Activated T-cell treated with anti-CD3 and anti-CD28 coated beads, Interleukin-2, amount 50 U/mL, for 4 hours (primary cell): ENCODE results near the gene ZNF765. TPM values are rescaled to one million over a fixed set of nuclear protein-coding genes. Genes with fewer than 3 reads are reported as not detected.
"Not testable (repeated sequence)": the region's sequence is repeated elsewhere in the genome, so short reads cannot be mapped to it uniquely, and the experiment has no call there.

Source experiments
- ATAC-seq, 2 donors: fragments of 200-7000 bp; cut with Tn5 transposase; one replicate each; pipeline ENCODE4 v1.10.0; 2021
- DNase-seq: peaks from one replicate; pipeline ENCODE4 v3.0.0-alpha.2; 2020
- H3K27me3 Mint-ChIP-seq: one replicate; pipeline ENCODE4 v1.8.0; 2021; ENCODE audit warnings: low read depth, mixed read lengths
- H3K36me3 Mint-ChIP-seq: one replicate; pipeline ENCODE4 v1.8.0; 2022; ENCODE audit warnings: mixed read lengths; ENCODE audit not compliant: insufficient read depth
- H3K4me1 Mint-ChIP-seq: one replicate; pipeline ENCODE4 v1.8.0; 2021; ENCODE audit warnings: low read depth, mixed read lengths
- H3K4me3 Mint-ChIP-seq: one replicate; pipeline ENCODE4 v1.8.0; 2021; ENCODE audit warnings: mild to moderate bottlenecking, moderate library complexity, mixed read lengths
- H3K9me3 Mint-ChIP-seq: one replicate; pipeline ENCODE4 v1.8.0; 2021; ENCODE audit warnings: mixed read lengths
- total RNA-seq, 3 donors: library from RNA; stranded (reverse); gene quantifications; one replicate each; pipeline ENCODE4 v1.2.1, GENCODE V29; 2021

The ZNF765 gene
- total RNA-seq, 3 donors from 2014 or later, result 6.9 to 7.9 (median 7.1) TPM

DNA sequence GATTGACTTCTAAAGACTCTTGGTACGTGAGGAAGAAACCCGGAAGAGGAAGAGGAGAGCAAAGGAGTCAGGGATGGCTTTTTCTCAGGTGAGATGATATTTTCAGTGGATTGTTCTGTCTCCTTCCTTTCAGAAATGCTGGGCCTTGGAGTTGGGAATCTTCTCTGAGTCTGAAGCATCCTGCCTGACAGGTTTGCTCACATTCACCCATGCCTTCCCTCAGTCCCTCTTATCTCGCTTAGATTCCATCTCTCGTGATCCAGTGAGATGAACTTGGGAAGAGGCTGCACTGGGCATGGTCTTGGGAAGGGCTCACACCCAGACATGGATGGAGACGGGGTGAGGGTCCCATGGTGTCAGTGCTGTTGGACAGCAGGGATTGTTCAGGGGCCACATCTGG is 52.2 kb downstream of the ZNF765 start:
- H3K27me3 Mint-ChIP-seq, H3K4me3 Mint-ChIP-seq, DNase-seq, H3K4me1 Mint-ChIP-seq, ATAC-seq: not testable (repeated sequence)
- peaks cover 80% of the 10 kb centered on the region for H3K36me3 Mint-ChIP-seq
- peaks cover 35% of the 10 kb centered on the region for H3K9me3 Mint-ChIP-seq

DNA sequence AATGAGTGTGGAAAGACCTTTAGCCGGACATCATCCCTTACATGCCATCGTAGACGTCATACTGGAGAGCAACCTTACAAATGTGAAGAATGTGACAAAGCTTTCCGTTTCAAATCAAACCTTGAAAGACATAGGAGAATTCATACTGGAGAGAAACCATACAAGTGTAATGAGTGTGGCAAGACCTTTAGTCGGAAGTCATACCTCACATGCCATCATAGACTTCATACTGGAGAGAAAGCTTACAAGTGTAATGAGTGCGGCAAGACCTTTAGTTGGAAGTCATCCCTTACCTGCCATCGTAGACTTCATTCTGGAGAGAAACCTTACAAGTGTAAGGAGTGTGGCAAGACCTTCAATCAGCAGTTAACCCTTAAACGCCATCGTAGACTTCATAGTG is 60.9 kb downstream of the ZNF765 start:
- no peaks in the 10 kb centered on the region for H3K4me1 Mint-ChIP-seq
- H3K9me3 Mint-ChIP-seq, result peaks cover 47% of the 10 kb centered on the region
- ATAC-seq (no peak), DNase-seq (no peak)
- H3K36me3 Mint-ChIP-seq, result peaks cover 61% of the 10 kb centered on the region
- no peaks in the 10 kb centered on the region for H3K27me3 Mint-ChIP-seq
- no peak overlapping the region for H3K4me3 Mint-ChIP-seq

DNA sequence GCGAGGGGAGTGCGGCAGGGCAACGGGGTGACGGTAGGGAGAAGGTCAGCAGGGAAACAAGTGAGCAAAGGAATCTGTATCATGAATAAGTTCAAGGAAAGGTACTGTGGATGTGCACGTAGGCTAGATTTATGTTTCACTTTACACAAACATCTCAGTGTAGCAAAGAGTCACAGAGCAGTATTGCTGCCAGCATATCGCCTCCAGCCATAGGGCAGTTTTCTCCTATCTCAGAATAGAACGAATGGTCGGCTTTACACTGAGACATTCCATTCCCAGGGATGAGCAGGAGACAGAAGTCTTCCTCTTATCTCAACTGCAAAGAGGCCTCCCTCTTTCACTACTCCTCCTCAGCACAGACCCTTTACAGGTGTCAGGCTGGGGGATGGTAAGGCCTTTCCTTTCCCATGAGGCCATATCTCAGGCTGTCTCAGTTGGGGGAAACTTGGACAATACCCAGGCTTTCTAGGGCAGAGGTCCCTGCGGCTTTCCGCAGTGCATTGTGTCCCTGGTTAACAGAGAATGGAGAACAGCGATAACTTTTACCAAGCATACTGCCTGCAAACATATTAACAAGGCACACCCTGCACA is 65.3 kb downstream of the ZNF765 start:
- peaks cover 58% of the 10 kb centered on the region for H3K9me3 Mint-ChIP-seq
- DNase-seq, H3K4me1 Mint-ChIP-seq, ATAC-seq, H3K4me3 Mint-ChIP-seq: not testable (repeated sequence)
- H3K27me3 Mint-ChIP-seq, result peaks cover 17% of the 10 kb centered on the region
- H3K36me3 Mint-ChIP-seq, result peaks cover 25% of the 10 kb centered on the region

DNA sequence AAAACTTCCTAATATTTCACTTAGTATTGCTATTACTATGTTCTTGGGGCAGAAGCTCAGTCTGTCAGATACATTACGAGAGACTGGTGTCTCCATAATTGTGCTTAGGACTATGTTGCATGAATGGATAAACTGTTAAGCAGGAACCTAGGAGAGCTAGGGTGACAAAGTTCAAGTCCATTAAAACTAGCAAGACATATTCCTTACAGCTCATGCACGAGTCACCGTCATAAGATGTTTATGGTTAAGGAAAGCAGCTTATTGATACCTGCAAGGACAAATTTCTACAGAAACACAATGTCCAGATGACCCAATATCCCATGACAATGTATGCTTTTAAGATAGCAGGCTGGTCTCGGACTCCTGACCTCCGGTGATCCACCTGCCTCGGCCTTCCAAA is 66.9 kb downstream of the ZNF765 start:
- ATAC-seq, result no peak
- no peak overlapping the region for H3K4me3 Mint-ChIP-seq
- H3K36me3 Mint-ChIP-seq, result peaks cover 9% of the 10 kb centered on the region
- H3K4me1 Mint-ChIP-seq, result peaks cover 2% of the 10 kb centered on the region
- peaks cover 17% of the 10 kb centered on the region for H3K27me3 Mint-ChIP-seq
- H3K9me3 Mint-ChIP-seq, result peaks cover 42% of the 10 kb centered on the region
- no peak for DNase-seq

DNA sequence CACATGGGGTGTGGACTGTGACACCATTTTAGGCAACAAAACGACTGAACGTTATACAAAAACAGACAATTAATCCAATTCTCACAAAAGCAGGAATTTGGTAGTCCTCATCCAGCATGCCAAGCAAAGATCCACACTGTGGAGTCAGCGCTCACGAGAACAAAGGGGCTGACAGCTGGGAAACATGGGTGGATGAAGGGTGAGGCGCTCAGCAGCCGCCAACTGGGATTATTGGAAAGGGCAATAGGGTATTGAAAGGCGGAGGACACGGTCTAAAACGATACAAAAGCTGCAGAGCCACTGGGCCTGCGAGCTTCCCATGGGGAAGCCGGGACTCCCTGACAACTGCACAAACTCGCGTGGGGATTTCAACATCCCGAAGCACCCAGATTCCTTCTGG is 67.9 kb downstream of the ZNF765 start:
- peaks cover 37% of the 10 kb centered on the region for H3K9me3 Mint-ChIP-seq
- H3K36me3 Mint-ChIP-seq, result peaks cover 6% of the 10 kb centered on the region
- no peak for DNase-seq
- H3K4me1 Mint-ChIP-seq, result peaks cover 5% of the 10 kb centered on the region
- H3K27me3 Mint-ChIP-seq, result peaks cover 17% of the 10 kb centered on the region
- no peak overlapping the region for H3K4me3 Mint-ChIP-seq
- no peak for ATAC-seq

DNA sequence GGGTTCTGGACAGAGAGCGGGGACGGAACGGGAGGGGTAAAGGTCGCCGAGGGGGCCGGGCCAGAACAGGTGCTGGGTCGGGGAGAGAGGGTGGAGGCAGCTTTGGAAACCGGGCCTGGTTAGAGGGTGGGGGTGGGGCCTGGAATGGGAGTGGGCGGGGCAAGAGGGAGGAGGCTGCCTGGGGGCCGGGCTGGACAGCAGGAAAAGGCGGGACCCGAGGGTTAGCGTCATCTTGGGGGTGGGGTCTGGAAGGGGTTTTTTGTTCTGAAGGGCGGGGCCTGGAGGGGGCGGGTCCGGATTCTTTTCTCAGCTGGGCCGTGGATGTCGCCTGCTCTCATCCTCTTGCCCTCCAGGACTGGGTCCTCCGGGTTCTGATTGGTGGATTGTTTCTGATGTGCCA is 68.3 kb downstream of the ZNF765 start:
- ATAC-seq (no peak), DNase-seq (no peak)
- H3K9me3 Mint-ChIP-seq, result peaks cover 34% of the 10 kb centered on the region
- H3K4me1 Mint-ChIP-seq, result peaks cover 7% of the 10 kb centered on the region
- no peak overlapping the region for H3K4me3 Mint-ChIP-seq
- peaks cover 6% of the 10 kb centered on the region for H3K36me3 Mint-ChIP-seq
- H3K27me3 Mint-ChIP-seq, result peaks cover 17% of the 10 kb centered on the region

DNA sequence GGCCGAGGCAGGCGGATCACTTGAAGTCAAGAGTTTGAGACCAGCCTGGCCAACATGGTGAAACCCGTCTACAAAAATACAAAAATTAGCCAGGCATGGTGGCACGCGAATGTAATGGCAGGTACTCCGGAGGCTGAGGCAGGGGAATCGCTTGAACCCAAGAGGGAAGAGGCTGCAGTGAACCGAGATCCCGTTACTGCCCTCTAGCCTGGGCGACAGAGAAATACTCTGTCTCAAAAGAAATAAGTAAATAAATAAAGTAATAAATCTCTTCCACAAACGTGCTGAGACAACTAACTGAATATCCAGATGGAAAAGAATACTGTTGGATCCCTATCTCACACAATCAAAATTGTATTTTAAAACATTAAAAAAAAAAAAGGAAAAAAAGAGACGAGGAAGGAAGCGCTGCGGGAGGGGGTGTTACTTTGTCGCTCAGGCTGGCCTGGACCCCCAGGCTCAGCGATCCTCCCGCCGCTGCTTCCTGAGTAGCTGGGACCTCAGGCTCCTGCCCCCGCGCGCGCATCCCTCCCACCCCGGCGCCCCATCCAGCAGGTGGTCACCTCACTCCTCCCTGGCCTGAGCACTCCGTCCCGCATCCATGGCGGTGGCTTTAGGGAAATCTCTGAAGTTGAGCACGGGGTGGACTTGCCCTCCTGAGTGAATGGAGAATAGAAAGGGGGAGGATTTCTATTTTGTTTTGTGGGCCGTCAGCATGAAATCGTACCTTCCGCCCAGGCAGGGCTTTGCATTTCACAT is 72.0 kb downstream of the ZNF765 start:
- peak; percentile 14 to 24 for ATAC-seq
- H3K36me3 Mint-ChIP-seq, result peaks cover 10% of the 10 kb centered on the region

DNA sequence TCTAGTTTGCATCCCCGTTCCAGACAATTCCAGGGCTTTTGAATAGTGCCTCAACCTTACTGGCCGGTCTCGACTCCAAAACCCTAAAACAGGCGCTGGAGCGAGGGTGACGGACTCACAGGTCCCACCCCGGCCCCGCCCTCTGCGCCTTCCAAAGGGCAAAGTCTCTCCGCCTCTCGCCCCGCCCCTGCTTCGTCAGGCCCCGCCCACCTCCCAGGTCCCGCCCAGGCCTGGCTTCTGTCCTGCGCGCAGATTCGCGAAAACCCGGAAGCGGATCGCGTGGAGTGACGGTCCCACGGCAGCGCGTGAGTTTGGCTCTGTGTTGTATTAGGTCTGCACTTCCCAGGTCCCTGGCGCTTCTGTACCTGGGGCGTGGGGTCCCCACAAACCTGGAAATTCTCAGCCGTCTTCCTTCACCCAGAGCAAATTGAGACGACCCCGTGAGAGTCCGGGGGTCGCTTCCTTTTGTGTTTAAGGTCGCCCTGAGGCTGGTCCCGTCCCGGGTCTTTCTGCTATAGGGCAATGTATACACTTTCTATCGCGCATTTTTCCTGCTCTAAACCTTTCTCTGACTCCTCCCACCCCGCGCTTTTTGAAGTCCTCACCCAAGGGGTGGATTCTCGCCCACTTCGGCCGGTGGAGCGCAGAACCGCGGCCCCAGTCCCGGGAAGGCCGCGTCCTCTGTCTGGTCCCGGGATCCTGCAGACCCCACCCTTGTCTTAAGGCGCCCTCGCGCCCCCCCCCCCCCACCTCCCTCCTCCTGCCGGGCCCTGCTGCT is 72.7 kb downstream of the ZNF765 start, which contains the start of gene ZNF813:
Gene ZNF813 (plus strand): TSS at position 249 of the 778 bp plus-strand sequence. CDS start 16,090 bp downstream, outside the sequence.
- peaks cover 25% of the 10 kb centered on the region for H3K4me1 Mint-ChIP-seq
- H3K27me3 Mint-ChIP-seq, result peaks cover 16% of the 10 kb centered on the region
- H3K36me3 Mint-ChIP-seq, result peaks cover 17% of the 10 kb centered on the region
- ATAC-seq, result peak; percentile 97 to 99
- DNase-seq, result peak; percentile 98
- peaks cover 25% of the 10 kb centered on the region for H3K9me3 Mint-ChIP-seq
- peak within 1 kb of the TSS; percentile 90 for H3K4me3 Mint-ChIP-seq

More for the DNA sequence above, 72.0 kb downstream of the ZNF765 start:
- H3K4me1 Mint-ChIP-seq, result peaks cover 22% of the 10 kb centered on the region
- H3K4me3 Mint-ChIP-seq, result peak overlapping the region; percentile 90
- peak; percentile 5 for DNase-seq
- H3K27me3 Mint-ChIP-seq, result peaks cover 17% of the 10 kb centered on the region
- peaks cover 21% of the 10 kb centered on the region for H3K9me3 Mint-ChIP-seq

DNA sequence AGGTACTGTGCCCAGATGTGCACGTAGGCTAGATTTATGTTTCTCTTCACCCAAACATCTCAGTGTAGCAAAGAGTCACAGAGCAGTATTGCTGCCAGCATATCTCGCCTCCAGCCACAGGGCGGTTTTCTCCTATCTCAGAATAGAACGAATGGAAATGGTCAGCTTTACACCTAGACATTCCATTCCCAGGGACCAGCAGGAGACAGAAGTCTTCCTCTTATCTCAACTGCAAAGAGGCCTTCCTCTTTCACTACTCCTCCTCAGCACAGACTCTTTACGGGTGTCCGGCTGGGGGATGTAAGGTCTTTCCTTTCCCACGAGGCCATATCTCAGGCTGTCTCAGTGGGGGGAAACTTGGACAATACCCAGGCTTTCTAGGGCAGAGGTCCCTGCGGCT is 73.7 kb downstream of the ZNF765 start:
- H3K4me3 Mint-ChIP-seq, result peak overlapping the region; percentile 90
- not testable (repeated sequence) for H3K27me3 Mint-ChIP-seq, DNase-seq, ATAC-seq
- peaks cover 25% of the 10 kb centered on the region for H3K36me3 Mint-ChIP-seq
- H3K4me1 Mint-ChIP-seq, result peaks cover 25% of the 10 kb centered on the region
- H3K9me3 Mint-ChIP-seq, result peaks cover 18% of the 10 kb centered on the region

DNA sequence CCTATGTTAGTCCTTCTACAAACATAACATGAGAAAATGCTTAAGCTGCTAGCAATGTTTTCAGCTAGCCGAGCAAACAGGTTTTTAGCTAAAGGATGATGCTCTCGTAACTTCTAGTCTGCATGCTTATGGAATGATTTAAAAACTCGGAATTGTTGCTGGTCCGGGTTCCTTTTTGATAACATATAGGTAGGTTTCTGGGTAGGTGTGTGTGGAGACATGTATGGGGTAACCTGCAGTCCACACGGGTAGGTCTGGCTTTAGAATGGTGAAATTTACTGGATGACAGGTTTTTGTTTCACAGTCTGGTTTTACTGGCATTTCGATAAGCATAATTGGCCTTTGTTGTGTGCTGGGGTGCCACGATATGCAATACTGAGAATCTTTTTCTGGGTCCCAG is 77.0 kb downstream of the ZNF765 start:
- H3K4me3 Mint-ChIP-seq, result no peak overlapping the region
- peaks cover 25% of the 10 kb centered on the region for H3K9me3 Mint-ChIP-seq
- no peaks in the 10 kb centered on the region for H3K27me3 Mint-ChIP-seq
- H3K4me1 Mint-ChIP-seq, result peaks cover 23% of the 10 kb centered on the region
- ATAC-seq, result no peak
- H3K36me3 Mint-ChIP-seq, result peaks cover 48% of the 10 kb centered on the region
- DNase-seq, result no peak

DNA sequence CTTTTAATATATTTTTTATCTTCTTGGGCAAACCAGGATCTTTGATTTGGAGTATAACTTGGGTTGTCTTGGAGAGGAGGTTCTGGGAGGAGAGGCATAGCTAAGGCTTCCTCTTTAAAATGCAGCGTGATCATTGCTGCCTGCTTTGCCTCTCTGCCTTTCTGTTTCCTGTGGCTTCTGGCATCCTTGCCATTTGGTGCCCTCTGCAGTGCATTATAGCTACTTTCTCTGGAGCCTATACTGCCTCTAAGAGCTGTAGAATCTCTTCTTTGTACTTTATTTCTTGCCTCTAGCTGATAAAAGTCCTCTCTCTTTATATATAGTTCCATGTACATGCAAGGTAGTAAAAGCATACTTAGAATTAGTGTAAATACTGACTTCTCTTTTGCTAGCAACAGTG is 79.9 kb downstream of the ZNF765 start:
- not testable (repeated sequence) for H3K4me1 Mint-ChIP-seq, H3K27me3 Mint-ChIP-seq, DNase-seq, ATAC-seq, H3K4me3 Mint-ChIP-seq
- peaks cover 71% of the 10 kb centered on the region for H3K36me3 Mint-ChIP-seq
- H3K9me3 Mint-ChIP-seq, result peaks cover 34% of the 10 kb centered on the region

DNA sequence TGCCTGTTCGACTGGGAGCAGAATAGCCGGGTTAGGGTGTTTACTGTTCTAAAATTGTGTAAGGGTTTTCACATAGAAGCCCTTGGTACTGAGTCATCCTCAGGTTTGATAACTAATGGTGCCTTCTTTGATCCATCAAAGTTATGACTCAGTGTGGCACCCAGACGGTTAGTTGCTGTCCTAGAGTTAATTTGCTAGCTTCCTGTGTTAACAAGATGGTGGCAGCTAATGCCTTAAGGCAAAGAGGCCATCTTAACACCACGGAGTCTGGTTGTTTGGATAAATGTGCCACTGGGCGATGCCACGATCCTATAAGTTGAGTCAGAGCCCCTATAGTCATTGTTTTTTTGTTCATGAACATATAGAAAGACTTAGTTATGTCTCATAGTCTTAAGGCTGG is 80.5 kb downstream of the ZNF765 start:
- H3K9me3 Mint-ChIP-seq, result peaks cover 39% of the 10 kb centered on the region
- H3K4me3 Mint-ChIP-seq, DNase-seq, ATAC-seq, H3K4me1 Mint-ChIP-seq, H3K27me3 Mint-ChIP-seq: not testable (repeated sequence)
- peaks cover 77% of the 10 kb centered on the region for H3K36me3 Mint-ChIP-seq
